Tibial nerve (tissue), 4 donors: ENCODE results near the gene NBR1. TPM values are rescaled to one million over a fixed set of nuclear protein-coding genes. Genes with fewer than 3 reads are reported as not detected.

ENCODE experiments used
- DNase-seq, 2 donors: peaks; one replicate each; pipeline ENCODE4 v3.0.0-alpha.2; 2019; ENCODE audit warnings: low spot score in 2 of 2
- H3K27ac ChIP-seq, 4 donors: fragments of 200-600 bp; sonication (generic) in 3 of 4; one replicate each; pipeline ENCODE4 v1.5.1; 2017 to 2019; ENCODE audit warnings: mild to moderate bottlenecking in 1 of 4
- H3K27me3 ChIP-seq, 2 donors: fragments of 200-600 bp; sonication (generic) in 1 of 2; one replicate each; pipeline versions ENCODE4 v1.5.1 to v1.6.0; 2017 to 2019
- H3K36me3 ChIP-seq, 3 donors: fragments of 200-600 bp; sonication (generic); one replicate each; pipeline ENCODE4 v1.5.1; 2018 to 2019
- H3K4me1 ChIP-seq, 4 donors: fragments of 200-600 bp; sonication (generic) in 3 of 4; one replicate each; pipeline ENCODE4 v1.5.1; 2017 to 2019
- H3K4me3 ChIP-seq, 4 donors: fragments of 200-600 bp; sonication (generic) in 3 of 4; one replicate each; pipeline ENCODE4 v1.5.1; 2017 to 2019; ENCODE audit warnings: mild to moderate bottlenecking in 1 of 4, moderate library complexity in 1 of 4
- H3K9me3 ChIP-seq, 4 donors: fragments of 200-600 bp; sonication (generic) in 3 of 4; one replicate each; pipeline ENCODE4 v1.5.1; 2017 to 2019
- CTCF ChIP-seq, 5 experiments: fragments of 200-600 bp in 3 of 5; fragments of 450-650 bp in 2 of 5; sonication (generic) in 3 of 5; IDR thresholded peaks; one replicate each; pipeline ENCODE4 v1.5.1; 2016 to 2019; ENCODE audit warnings: antibody characterized with exemption in 5 of 5, mild to moderate bottlenecking in 3 of 5, moderate library complexity in 2 of 5
- EP300 ChIP-seq, 2 donors: sonication (generic); formaldehyde crosslinking; IDR thresholded peaks; one replicate each; pipeline ENCODE4 v1.6.1; 2017; ENCODE audit warnings: antibody characterized with exemption in 2 of 2, mild to moderate bottlenecking in 1 of 2
- POLR2A ChIP-seq, 2 donors: fragments of 450-650 bp; IDR thresholded peaks; one replicate each; pipeline ENCODE4 v1.6.1; 2017; ENCODE audit warnings: antibody characterized with exemption in 2 of 2, mild to moderate bottlenecking in 2 of 2, moderate library complexity in 2 of 2
- WGBS, 2 donors: methylation state at CpG; one replicate each; pipeline ENCODE4 v1.1.5; 2018; 5-methylcytosine and 5-hydroxymethylcytosine counted together
- total RNA-seq, 4 donors: library from RNA; depleted of rRNA; stranded (reverse); fragments of >200 nt; gene quantifications; one replicate each; pipeline ENCODE4 v1.1.0, GENCODE V29; 2016

The NBR1 gene
- total RNA-seq, 4 donors from 2014 or later = 61.7 to 80.0 (median 73.5) TPM

- no peaks in the 10 kb centered on the region for H3K27me3 ChIP-seq
- H3K9me3 ChIP-seq = no peaks in the 10 kb centered on the region
- H3K4me1 ChIP-seq = peaks cover 0 to 19% (median 6%) of the 10 kb centered on the region in 4 donors
- H3K36me3 ChIP-seq = peaks cover 0 to 49% (median 2%) of the 10 kb centered on the region in 3 donors
- no peak overlapping the region for H3K4me3 ChIP-seq
- 85 to 93% methylated on average over 4 of the region's 4 CpGs for WGBS, 2 donors
- TF ChIP-seq EP300 (IDR thresholded peaks at IDR 0.05) = no peak
- TF ChIP-seq CTCF (IDR thresholded peaks at IDR 0.05) = no peak
- TF ChIP-seq POLR2A (IDR thresholded peaks at IDR 0.05) = no peak
- H3K27ac ChIP-seq = no peak overlapping the region
- DNase-seq = no peak
Measured at GRCh38 chr17:43216369-43216761, 45.4 kb downstream of the NBR1 start.

- H3K4me1 ChIP-seq = peaks cover 0 to 16% (median 6%) of the 10 kb centered on the region in 4 donors
- peaks cover 0 to 50% (median 2%) of the 10 kb centered on the region in 3 donors for H3K36me3 ChIP-seq
- H3K27ac ChIP-seq = no peak overlapping the region
- TF ChIP-seq CTCF (IDR thresholded peaks at IDR 0.05) (no peak), POLR2A (IDR thresholded peaks at IDR 0.05) (no peak), EP300 (IDR thresholded peaks at IDR 0.05) (no peak)
- H3K9me3 ChIP-seq = no peaks in the 10 kb centered on the region
- WGBS, 2 donors = 70 to 78% methylated on average over 4 of the region's 4 CpGs
- H3K4me3 ChIP-seq = no peak overlapping the region
- H3K27me3 ChIP-seq = no peaks in the 10 kb centered on the region
- DNase-seq = no peak
Measured at GRCh38 chr17:43216762-43217613, 46.0 kb downstream of the NBR1 start.

GRCh38 chr17:43217614-43218087, 46.6 kb downstream of the NBR1 start:
- TF ChIP-seq CTCF (IDR thresholded peaks at IDR 0.05) (no peak), POLR2A (IDR thresholded peaks at IDR 0.05) (no peak), EP300 (IDR thresholded peaks at IDR 0.05) (no peak)
- Histone ChIP-seq H3K36me3 (peaks cover 0 to 55% (median 2%) of the 10 kb centered on the region in 3 donors), H3K27me3 (no peaks in the 10 kb centered on the region), H3K27ac (no peak overlapping the region), H3K4me3 (no peak overlapping the region), H3K9me3 (no peaks in the 10 kb centered on the region), H3K4me1 (peaks cover 0 to 9% (median 3%) of the 10 kb centered on the region in 4 donors)
- DNase-seq = no peak
- 67 to 93% methylated on average over 2 of the region's 2 CpGs for WGBS, 2 donors

- Histone ChIP-seq H3K27me3 (no peaks in the 10 kb centered on the region), H3K4me1 (no peaks in the 10 kb centered on the region), H3K27ac (no peak overlapping the region), H3K4me3 (no peak overlapping the region), H3K36me3 (peaks cover 0 to 61% (median 2%) of the 10 kb centered on the region in 3 donors), H3K9me3 (no peaks in the 10 kb centered on the region)
- 94 to 98% methylated on average over 2 of the region's 2 CpGs for WGBS, 2 donors
- TF ChIP-seq CTCF (IDR thresholded peaks at IDR 0.05) = no peak
- no peak for TF ChIP-seq EP300 (IDR thresholded peaks at IDR 0.05)
- no peak for TF ChIP-seq POLR2A (IDR thresholded peaks at IDR 0.05)
- no peak for DNase-seq
Measured at GRCh38 chr17:43219001-43219400, 48.0 kb downstream of the NBR1 start.

GRCh38 chr17:43219746-43220380, 48.8 kb downstream of the NBR1 start:
- WGBS, 2 donors = 68 to 72% methylated on average over 8 of the region's 8 CpGs
- no peaks in the 10 kb centered on the region for H3K9me3 ChIP-seq
- no peak overlapping the region for H3K4me3 ChIP-seq
- H3K36me3 ChIP-seq = peaks cover 0 to 65% (median 2%) of the 10 kb centered on the region in 3 donors
- TF ChIP-seq CTCF (IDR thresholded peaks at IDR 0.05) (no peak), EP300 (IDR thresholded peaks at IDR 0.05) (no peak), POLR2A (IDR thresholded peaks at IDR 0.05) (no peak)
- DNase-seq = no peak
- H3K27me3 ChIP-seq = no peaks in the 10 kb centered on the region
- H3K27ac ChIP-seq = no peak overlapping the region
- H3K4me1 ChIP-seq = no peaks in the 10 kb centered on the region
